Measurements from ENCODE around the gene FMO2. TPM values are rescaled to one million over a fixed set of nuclear protein-coding genes. Genes with fewer than 3 reads are reported as not detected.
A peak's percentile ranks its signal among the peaks of the same experiment; 100 is the strongest.
"Not testable (repeated sequence)": the region's sequence is repeated elsewhere in the genome, so short reads cannot be mapped to it uniquely, and the experiment has no call there.

FMO2 gene
- total RNA-seq, 2 donors from 2014 or later: 292 to 375 TPM

- no peaks in the 10 kb centered on the region for H3K27me3 ChIP-seq (replicated peaks; ENCODE audit: insufficient read depth)
- H3K36me3 ChIP-seq: no peaks in the 10 kb centered on the region
- peaks cover 51 to 81% of the 10 kb centered on the region in 2 donors for H3K4me1 ChIP-seq (ENCODE audit: control insufficient read depth in 1 of 2, low read depth in 2 of 2)
- no peak for TF ChIP-seq CTCF (IDR thresholded peaks at IDR 0.05)
- ATAC-seq (ENCODE audit: insufficient number of reproducible peaks, low FRiP score, low read depth) (no peak), DNase-seq (ENCODE audit: low spot score) (no peak)
- no peaks in the 10 kb centered on the region for H3K9me3 ChIP-seq
- no peak overlapping the region for H3K4me3 ChIP-seq
- H3K27ac ChIP-seq: peak overlapping the region; percentile 93
Measured at GRCh38 chr1:171222936-171223335, 37.8 kb downstream of the FMO2 start.

- H3K4me3 ChIP-seq; H3K27me3 ChIP-seq (replicated peaks; ENCODE audit: insufficient read depth); H3K9me3 ChIP-seq; DNase-seq (ENCODE audit: low spot score); H3K36me3 ChIP-seq; ATAC-seq (ENCODE audit: insufficient number of reproducible peaks, low FRiP score, low read depth): not testable (repeated sequence)
- peak overlapping the region; percentile 93 for H3K27ac ChIP-seq
- peaks cover 40 to 68% of the 10 kb centered on the region in 2 donors for H3K4me1 ChIP-seq (ENCODE audit: control insufficient read depth in 1 of 2, low read depth in 2 of 2)
Measured at GRCh38 chr1:171224257-171224656, 39.2 kb downstream of the FMO2 start.

- Histone ChIP-seq H3K36me3 (no peaks in the 10 kb centered on the region), H3K27ac (no peak overlapping the region), H3K27me3 (replicated peaks; ENCODE audit: insufficient read depth) (no peaks in the 10 kb centered on the region), H3K4me3 (no peak overlapping the region), H3K9me3 (no peaks in the 10 kb centered on the region), H3K4me1 (ENCODE audit: control insufficient read depth in 1 of 2, low read depth in 2 of 2) (peaks cover 24 to 44% of the 10 kb centered on the region in 2 donors)
- no peak for DNase-seq (ENCODE audit: low spot score)
- ATAC-seq (ENCODE audit: insufficient number of reproducible peaks, low FRiP score, low read depth): peak; percentile 56
- peak; percentile 78 for TF ChIP-seq CTCF (IDR thresholded peaks at IDR 0.05)
Measured at GRCh38 chr1:171226747-171227370, 41.8 kb downstream of the FMO2 start.

- Histone ChIP-seq H3K27ac (no peak overlapping the region), H3K4me1 (ENCODE audit: control insufficient read depth in 1 of 2, low read depth in 2 of 2) (peaks cover 0 to 6% of the 10 kb centered on the region in 2 donors), H3K4me3 (no peak overlapping the region), H3K36me3 (no peaks in the 10 kb centered on the region), H3K9me3 (no peaks in the 10 kb centered on the region), H3K27me3 (replicated peaks; ENCODE audit: insufficient read depth) (no peaks in the 10 kb centered on the region)
- no peak for DNase-seq (ENCODE audit: low spot score)
- no peak for TF ChIP-seq CTCF (IDR thresholded peaks at IDR 0.05)
- no peak for ATAC-seq (ENCODE audit: insufficient number of reproducible peaks, low FRiP score, low read depth)
Measured at GRCh38 chr1:171231326-171231725, 46.2 kb downstream of the FMO2 start.

- no peak overlapping the region for H3K4me3 ChIP-seq
- H3K27me3 ChIP-seq (replicated peaks; ENCODE audit: insufficient read depth): no peaks in the 10 kb centered on the region
- H3K36me3 ChIP-seq: no peaks in the 10 kb centered on the region
- H3K27ac ChIP-seq: no peak overlapping the region
- TF ChIP-seq CTCF (IDR thresholded peaks at IDR 0.05): no peak
- H3K9me3 ChIP-seq: no peaks in the 10 kb centered on the region
- H3K4me1 ChIP-seq (ENCODE audit: control insufficient read depth in 1 of 2, low read depth in 2 of 2): no peaks in the 10 kb centered on the region
- DNase-seq (ENCODE audit: low spot score) (no peak), ATAC-seq (ENCODE audit: insufficient number of reproducible peaks, low FRiP score, low read depth) (no peak)
Measured at GRCh38 chr1:171233183-171233582, 48.1 kb downstream of the FMO2 start.

- ATAC-seq (ENCODE audit: insufficient number of reproducible peaks, low FRiP score, low read depth); DNase-seq (ENCODE audit: low spot score); H3K4me1 ChIP-seq (ENCODE audit: control insufficient read depth in 1 of 2, low read depth in 2 of 2); H3K36me3 ChIP-seq; H3K27me3 ChIP-seq (replicated peaks; ENCODE audit: insufficient read depth); H3K4me3 ChIP-seq; H3K27ac ChIP-seq; H3K9me3 ChIP-seq: not testable (repeated sequence)
Measured at GRCh38 chr1:171236231-171236630, 51.1 kb downstream of the FMO2 start.

Data from thoracic aorta (tissue), 2 donors.